HCT116 (cell line): Measurements from ENCODE around the gene DNHD1. TPM values are rescaled to one million over a fixed set of nuclear protein-coding genes. Genes with fewer than 3 reads are reported as not detected.

Experiments used
- ATAC-seq: fragments of 200-7000 bp; cut with Tn5 transposase; 2 replicates; pipeline ENCODE4 v1.9.1; 2020; ENCODE audit warnings: mild to moderate bottlenecking, moderate library complexity
- BruUV-seq: library from RNA; stranded (reverse); fragments of 400-500 nt; replicated peaks from 2 replicates; lab custom pipeline; 2021; lab: Mats Ljungman, UMichigan
- CTCF ChIA-PET: fragments of 300-600 bp; sonication (Branson Sonifier 250); formaldehyde crosslinking; loops from one replicate; lab custom pipeline; 2021; ENCODE audit warnings: antibody characterized with exemption; lab: Charles Lee
- POLR2A ChIA-PET: fragments of 300-600, 350-600 bp; sonication (Branson Sonifier 250); formaldehyde crosslinking; loops from one replicate; lab custom pipeline; 2021; ENCODE audit warnings: antibody characterized with exemption; lab: Charles Lee
- RAD21 ChIA-PET, 2 experiments: fragments of 300-600 bp; sonication (Branson Sonifier 250); formaldehyde crosslinking; loops; one replicate each; lab custom pipeline; 2023; ENCODE audit warnings: low total read pairs in 2 of 2; ENCODE audit not compliant: uncharacterized antibody in 2 of 2, unreplicated experiment in 2 of 2, low non-redundant PET in 1 of 2; lab: Charles Lee
- DNase-seq: peaks from one replicate; pipeline ENCODE4 v3.0.0-alpha.2; 2010; ENCODE audit warnings: low read depth, low spot score
- H2AFZ ChIP-seq: fragments of 200-600 bp; shearing (Covaris generic), sonication (generic); 2 replicates; pipeline ENCODE4 v1.6.1; 2017; ENCODE audit warnings: low read depth, mixed run types, mixed read lengths, antibody characterized with exemption, low read length; ENCODE audit not compliant: poor library complexity, severe bottlenecking
- H3K27ac ChIP-seq: 2 replicates; pipeline ENCODE4 v1.5.1; 2012; ENCODE audit warnings: low read depth, low read length
- H3K27me3 ChIP-seq: fragments of 200-600 bp; sonication (generic); 2 replicates; pipeline ENCODE4 v1.6.1; 2016; ENCODE audit warnings: mixed run types, low read length, mixed read lengths; ENCODE audit not compliant: insufficient read depth
- H3K36me3 ChIP-seq, 2 experiments: fragments of 200-500 bp in 1 of 2; fragments of 200-600 bp in 1 of 2; sonication (Bioruptor generic) in 1 of 2; sonication (generic) in 1 of 2; 2 replicates each; pipeline versions ENCODE4 v1.5.1 to v1.6.1; 2014 to 2016; ENCODE audit warnings: low read length in 2 of 2, inconsistent platforms in 1 of 2, mixed read lengths in 1 of 2, mixed run types in 1 of 2; ENCODE audit not compliant: insufficient read depth in 2 of 2, control insufficient read depth in 1 of 2
- H3K4me1 ChIP-seq, 2 experiments: fragments of 200-600 bp in 1 of 2; sonication (generic) in 1 of 2; 2 replicates each; pipeline versions ENCODE4 v1.5.1 to v1.6.1; 2012 to 2017; ENCODE audit warnings: low read length in 2 of 2, inconsistent platforms in 1 of 2, mild to moderate bottlenecking in 1 of 2, mixed read lengths in 1 of 2, mixed run types in 1 of 2, moderate library complexity in 1 of 2; ENCODE audit not compliant: insufficient read depth in 2 of 2, control insufficient read depth in 1 of 2
- H3K4me2 ChIP-seq: fragments of 200-600 bp; sonication (generic); 2 replicates; pipeline ENCODE4 v1.6.1; 2017; ENCODE audit warnings: mixed run types, low read length, mixed read lengths
- H3K4me3 ChIP-seq, 2 experiments: fragments of 200-600 bp in 1 of 2; sonication (generic) in 1 of 2; replicated peaks in 1 of 2; 2 replicates each; pipeline ENCODE4 v1.5.1; 2011 to 2016; ENCODE audit warnings: low read length in 2 of 2, control low read depth in 1 of 2, low read depth in 1 of 2, mild to moderate bottlenecking in 1 of 2, mixed read lengths in 1 of 2, mixed run types in 1 of 2
- H3K79me2 ChIP-seq: fragments of 200-600 bp; sonication (generic); 2 replicates; pipeline ENCODE4 v1.6.1; 2017; ENCODE audit warnings: mild to moderate bottlenecking, mixed run types, low read length, moderate library complexity, mixed read lengths; ENCODE audit not compliant: insufficient read depth
- H3K9ac ChIP-seq: fragments of 200-600 bp; sonication (generic); 2 replicates; pipeline ENCODE4 v1.6.1; 2016; ENCODE audit warnings: low read length, mixed read lengths
- H3K9me2 ChIP-seq: fragments of 200-600 bp; sonication (generic), shearing (Covaris generic); 2 replicates; pipeline ENCODE4 v1.6.1; 2017; ENCODE audit warnings: mixed run types, mild to moderate bottlenecking, moderate library complexity; ENCODE audit not compliant: insufficient read depth
- H3K9me3 ChIP-seq, 2 experiments: fragments of 200-500 bp in 1 of 2; fragments of 200-600 bp in 1 of 2; sonication (Bioruptor generic) in 1 of 2; sonication (generic) in 1 of 2; 2 replicates each; pipeline ENCODE4 v1.6.1; 2014 to 2017; ENCODE audit warnings: low read length in 2 of 2, mixed read lengths in 2 of 2, inconsistent platforms in 1 of 2, low read depth in 1 of 2, mild to moderate bottlenecking in 1 of 2, mixed run types in 1 of 2, moderate library complexity in 1 of 2; ENCODE audit not compliant: control insufficient read depth in 1 of 2, insufficient read depth in 1 of 2
- H4K20me1 ChIP-seq: fragments of 200-600 bp; sonication (generic), shearing (Covaris generic); 2 replicates; pipeline ENCODE4 v1.6.1; 2017; ENCODE audit warnings: mixed run types, mild to moderate bottlenecking, moderate library complexity; ENCODE audit not compliant: insufficient read depth
- CEBPB ChIP-seq: IDR thresholded peaks from 2 replicates; pipeline ENCODE4 v1.6.1; 2012; ENCODE audit warnings: low read depth
- EZH2phosphoT487 ChIP-seq: fragments of 200-600 bp; IDR thresholded peaks from 2 replicates; pipeline ENCODE4 v1.6.1; 2018; ENCODE audit warnings: antibody characterized with exemption, borderline replicate concordance
- POLR2A ChIP-seq: IDR thresholded peaks from 2 replicates; pipeline ENCODE4 v1.7.0; 2011; ENCODE audit warnings: borderline replicate concordance; ENCODE audit not compliant: insufficient read depth, insufficient read length; ENCODE audit errors: extremely low read depth
- SRF ChIP-seq: IDR thresholded peaks from 2 replicates; pipeline ENCODE4 v1.6.1; 2012; ENCODE audit warnings: low read depth
- YY1 ChIP-seq: IDR thresholded peaks from 2 replicates; pipeline ENCODE4 v1.6.1; 2011; ENCODE audit warnings: low read length, low read depth, moderate library complexity, mild to moderate bottlenecking; ENCODE audit not compliant: insufficient replicate concordance; ENCODE audit errors: extremely low read depth
- ZNF274 ChIP-seq: fragments of 200-500 bp; sonication (Bioruptor generic); IDR thresholded peaks from 2 replicates; pipeline ENCODE4 v1.6.1; 2014; ENCODE audit warnings: mild to moderate bottlenecking, low read depth, low read length, inconsistent platforms
- intact Hi-C: fragments of 100-400 bp; cut with micrococcal nuclease; formaldehyde crosslinking; loops from 2 replicates; pipeline ENCODE4 v1.10.0; 2022
- total RNA-seq: library from RNA; stranded (reverse); gene quantifications from one replicate; pipeline ENCODE4 v1.2.1, GENCODE V29; 2021; ENCODE audit not compliant: unreplicated experiment
- TF ChIP-seq, protein P1 (sequence below): IDR thresholded peaks from 2 replicates; pipeline ENCODE4 v1.6.1; 2011; ENCODE audit warnings: mild to moderate bottlenecking, low read length, moderate library complexity; ENCODE audit not compliant: insufficient replicate concordance; ENCODE audit errors: extremely low read depth
- TF ChIP-seq, protein P2 (sequence below): IDR thresholded peaks from 2 replicates; pipeline ENCODE4 v1.6.1; 2012

The DNHD1 gene
- total RNA-seq, 1 experiment from 2014 or later: 8.0 TPM

DNA sequence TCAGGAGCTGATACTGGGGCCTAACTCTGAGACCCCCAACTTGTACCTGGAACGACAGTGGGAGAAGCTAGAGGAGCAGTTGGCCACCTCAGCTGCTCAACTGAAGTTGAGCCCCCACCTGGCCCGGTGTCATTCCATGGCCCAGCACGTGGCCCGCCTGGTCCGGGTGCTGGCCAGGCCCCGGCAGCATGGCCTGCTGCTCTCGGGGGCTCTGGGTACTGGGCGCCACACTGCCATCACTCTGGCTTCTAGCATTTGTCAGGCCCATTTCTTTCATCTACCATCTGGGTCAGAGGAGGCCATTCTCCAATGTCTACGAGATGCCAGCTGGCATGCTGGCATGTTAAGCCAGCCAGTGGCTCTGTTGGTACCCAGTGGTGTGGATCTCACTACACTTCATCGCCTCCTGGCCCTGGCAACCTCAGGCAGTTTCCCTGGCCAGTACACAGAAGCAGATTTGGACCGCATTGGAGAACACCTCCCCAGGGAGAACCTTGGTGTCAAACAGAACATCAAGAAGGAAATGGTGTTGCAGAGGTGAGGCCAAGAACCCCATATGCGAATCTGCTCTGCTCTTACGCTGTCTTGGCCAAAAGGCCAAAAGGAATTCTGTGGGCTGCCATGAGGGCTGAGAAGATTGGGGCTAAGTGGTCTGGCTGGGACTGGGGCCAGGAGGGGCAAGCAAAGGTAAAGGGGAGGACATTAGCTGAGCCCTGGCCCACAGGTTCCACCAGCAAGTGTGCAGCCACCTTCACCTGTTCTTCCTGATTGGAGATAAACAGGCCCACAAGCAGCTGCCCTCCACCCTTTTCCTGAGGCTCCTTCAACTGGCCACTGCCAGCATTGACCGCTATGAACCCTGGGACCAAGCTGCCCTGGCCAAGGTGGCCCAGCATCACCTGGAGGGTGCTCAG is 60.9 kb downstream of the DNHD1 start:
- no peak for TF ChIP-seq POLR2A
- no peak for TF ChIP-seq ZNF274
- no peak for TF ChIP-seq SRF
- TF ChIP-seq EZH2phosphoT487: no peak
- TF ChIP-seq YY1: no peak
- TF ChIP-seq, protein P1, sequence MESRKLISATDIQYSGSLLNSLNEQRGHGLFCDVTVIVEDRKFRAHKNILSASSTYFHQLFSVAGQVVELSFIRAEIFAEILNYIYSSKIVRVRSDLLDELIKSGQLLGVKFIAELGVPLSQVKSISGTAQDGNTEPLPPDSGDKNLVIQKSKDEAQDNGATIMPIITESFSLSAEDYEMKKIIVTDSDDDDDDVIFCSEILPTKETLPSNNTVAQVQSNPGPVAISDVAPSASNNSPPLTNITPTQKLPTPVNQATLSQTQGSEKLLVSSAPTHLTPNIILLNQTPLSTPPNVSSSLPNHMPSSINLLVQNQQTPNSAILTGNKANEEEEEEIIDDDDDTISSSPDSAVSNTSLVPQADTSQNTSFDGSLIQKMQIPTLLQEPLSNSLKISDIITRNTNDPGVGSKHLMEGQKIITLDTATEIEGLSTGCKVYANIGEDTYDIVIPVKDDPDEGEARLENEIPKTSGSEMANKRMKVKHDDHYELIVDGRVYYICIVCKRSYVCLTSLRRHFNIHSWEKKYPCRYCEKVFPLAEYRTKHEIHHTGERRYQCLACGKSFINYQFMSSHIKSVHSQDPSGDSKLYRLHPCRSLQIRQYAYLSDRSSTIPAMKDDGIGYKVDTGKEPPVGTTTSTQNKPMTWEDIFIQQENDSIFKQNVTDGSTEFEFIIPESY: no peak
- no peak for TF ChIP-seq CEBPB
- TF ChIP-seq, protein P2, sequence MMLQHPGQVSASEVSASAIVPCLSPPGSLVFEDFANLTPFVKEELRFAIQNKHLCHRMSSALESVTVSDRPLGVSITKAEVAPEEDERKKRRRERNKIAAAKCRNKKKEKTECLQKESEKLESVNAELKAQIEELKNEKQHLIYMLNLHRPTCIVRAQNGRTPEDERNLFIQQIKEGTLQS: no peak
- no peak overlapping the region for H3K9ac ChIP-seq
- DNase-seq (no peak), ATAC-seq (no peak)
- peaks cover 0 to 2% of the 10 kb centered on the region in 2 experiments; a peak in 1 of 4 replicates for H3K4me1 ChIP-seq
- ChIA-PET RAD21 (no interaction called here), POLR2A (no interaction called here), CTCF (no interaction called here)
- no peaks in the 10 kb centered on the region for H3K9me2 ChIP-seq
- no peaks in the 10 kb centered on the region for H3K27me3 ChIP-seq
- no peak overlapping the region for H3K4me2 ChIP-seq
- H2AFZ ChIP-seq: no peak overlapping the region
- no peaks in the 10 kb centered on the region for H3K79me2 ChIP-seq
- no peaks in the 10 kb centered on the region for H4K20me1 ChIP-seq
- intact Hi-C loops: no loop called here
- no peaks in the 10 kb centered on the region for H3K9me3 ChIP-seq
- no TSS peak for BruUV-seq
- no peaks in the 10 kb centered on the region; a peak in 1 of 4 replicates for H3K36me3 ChIP-seq
- H3K4me3 ChIP-seq: no peak overlapping the region
- H3K27ac ChIP-seq: no peak overlapping the region
